ENCODE results near the gene SERTAD4. TPM values are rescaled to one million over a fixed set of nuclear protein-coding genes. Genes with fewer than 3 reads are reported as not detected.
A peak's percentile ranks its signal among the peaks of the same experiment; 100 is the strongest.

The SERTAD4 gene
- total and polyA plus RNA-seq, 2 of the 8 experiments (the other 6 are each of a cell fraction or from before 2014, with no cell fraction given): 0.54 to 3.2 TPM

- Histone ChIP-seq H3K79me2 (ENCODE audit: control insufficient read depth in 1 of 2, insufficient read depth in 2 of 2, low read length in 2 of 2) (no peaks in the 10 kb centered on the region), H3K23ac (ENCODE audit: insufficient read length) (no peak overlapping the region), H3K9me3 (ENCODE audit: insufficient read depth in 2 of 2, low read depth in 1 of 2, low read length in 1 of 2) (no peaks in the 10 kb centered on the region), H2BK120ac (replicated peaks; ENCODE audit: low read depth, low read length) (peak overlapping the region; percentile 18), H3K9ac (replicated peaks in 1 of 4; ENCODE audit: extremely low read depth in 1 of 4, low read depth in 3 of 4, low read length in 3 of 4) (peak overlapping the region in 1 of 4 experiments; percentile 54; a peak in 1 of 7 replicates), H4K20me1 (replicated peaks in 1 of 2; ENCODE audit: control insufficient read depth in 1 of 2, insufficient read depth in 2 of 2, low read length in 2 of 2) (no peaks in the 10 kb centered on the region), H4K91ac (replicated peaks; ENCODE audit: insufficient read length, low read length) (peak overlapping the region; percentile 71), H3K4me2 (ENCODE audit: insufficient read depth in 1 of 2, low read depth in 2 of 2, low read length in 2 of 2) (peak overlapping the region; percentile 98 to 99), H3K4ac (replicated peaks; ENCODE audit: insufficient read length, low read depth, low read length) (no peak overlapping the region), H2BK5ac (ENCODE audit: low read depth, low read length) (0 out of 2 replicates have a peak overlapping the region, but pooled peaks have one; percentile 98), H4K8ac (ENCODE audit: extremely low read depth, insufficient read depth, low read length) (0 out of 2 replicates have a peak overlapping the region, but pooled peaks have one; percentile 5), H2AK5ac (ENCODE audit: low read depth, low read length) (no peak overlapping the region), H4K5ac (ENCODE audit: insufficient read length, low read depth, low read length) (peak overlapping the region; percentile 55), H3K27me3 (replicated peaks in 1 of 4; ENCODE audit: control insufficient read depth in 3 of 4, extremely low read depth in 1 of 4, insufficient read depth in 3 of 4, low read length in 3 of 4) (peaks cover 0 to 22% (median 17%) of the 10 kb centered on the region in 4 experiments; a peak in 6 of 7 replicates), H3K27ac (ENCODE audit: low read depth, low read length) (no peak overlapping the region), H3K56ac (replicated peaks; ENCODE audit: insufficient read length, low read depth, low read length) (peak overlapping the region; percentile 74), H2BK12ac (ENCODE audit: low read depth, low read length) (peak overlapping the region; percentile 62; the same call in 1 of the 2 replicates), H2AFZ (ENCODE audit: low read length) (no peak overlapping the region), H3K79me1 (ENCODE audit: low read depth, low read length) (no peaks in the 10 kb centered on the region), H3K36me3 (ENCODE audit: control insufficient read depth in 2 of 4, insufficient read depth in 4 of 4, low read length in 3 of 4) (no peaks in the 10 kb centered on the region), H3K14ac (ENCODE audit: insufficient read length) (no peak overlapping the region), H2BK20ac (ENCODE audit: low read length) (peak overlapping the region; percentile 49; the same call in 1 of the 2 replicates), H3K4me3 (ENCODE audit: extremely low read depth in 1 of 4, insufficient read depth in 2 of 4, low read depth in 3 of 4, low read length in 4 of 4) (peak overlapping the region; percentile 62 to 67 (median 66)), H3K23me2 (ENCODE audit: low read depth, low read length) (peaks cover 12% of the 10 kb centered on the region), H3K4me1 (replicated peaks in 1 of 4; ENCODE audit: control insufficient read depth in 3 of 4, insufficient read depth in 4 of 4, low read length in 3 of 4) (peaks cover 0 to 17% (median 11%) of the 10 kb centered on the region in 4 experiments; a peak in 5 of 7 replicates), H3K18ac (ENCODE audit: extremely low read depth, low read length) (peak overlapping the region; percentile 85; the same call in 1 of the 2 replicates), H2BK15ac (ENCODE audit: low read length) (no peak overlapping the region)
- no peak for FAIRE-seq
- CTCF ChIA-PET (ENCODE audit: partially characterized antibody): interaction anchor here (0.8 to 8.5 kb wide), 3 partner anchors 10 to 17 kb away, joined by 5 to 74 read pairs (median 8); no protein-coding TSS in a partner anchor
- DNase-seq (ENCODE audit: low read depth in 1 of 2, low spot score in 2 of 2): peak; percentile 83 to 86
- POLR2A ChIA-PET (ENCODE audit: partially characterized antibody): interaction anchor here (1.3 to 4.9 kb wide), 9 partner anchors 11 to 123 kb away, joined by 4 to 40 read pairs (median 24); partner anchors contain the start of gene SERTAD4
- 0% methylated on average over 21 of the region's 37 CpGs; no CpG with 5 or more reads in 1 of the 2 experiments for WGBS, 2 experiments (ENCODE audit: extremely low coverage in 1 of 2, insufficient coverage in 1 of 2, insufficient read length in 1 of 2, insufficient replicate concordance in 2 of 2, low coverage in 1 of 2, low lambda C conversion rate in 2 of 2, missing lambda C conversion rate in 1 of 2)
- TF ChIP-seq TAF7 (optimal IDR thresholded peaks at IDR 0.05; ENCODE audit: borderline replicate concordance, low read depth, low read length) (no peak), POLR2AphosphoS5 (IDR thresholded peaks at IDR 0.05; ENCODE audit: low read depth, low read length) (no peak), BRCA1 (IDR thresholded peaks at IDR 0.05; ENCODE audit: low read depth, low read length) (no peak), RXRA (IDR thresholded peaks at IDR 0.05; ENCODE audit: insufficient read depth, low read depth, low read length) (no peak), SIX5 (IDR thresholded peaks at IDR 0.05; ENCODE audit: low read depth, low read length) (no peak), ASH2L (IDR thresholded peaks at IDR 0.05; ENCODE audit: low read length) (peak; percentile 59), SAP30 (IDR thresholded peaks at IDR 0.05; ENCODE audit: insufficient read depth, insufficient replicate concordance, low read length) (no peak), TBP (IDR thresholded peaks at IDR 0.05; ENCODE audit: low read depth, low read length) (no peak), SP4 (IDR thresholded peaks at IDR 0.05; ENCODE audit: low read length) (no peak), CHD2 (IDR thresholded peaks at IDR 0.05; ENCODE audit: low read length) (no peak), EGR1 (IDR thresholded peaks at IDR 0.05; ENCODE audit: borderline replicate concordance, low read depth, low read length) (peak; percentile 50; the same call in 1 of the 2 replicates), ZNF274 (IDR thresholded peaks at IDR 0.05; ENCODE audit: borderline replicate concordance, extremely low read depth, low read length) (no peak), YY1 (IDR thresholded peaks at IDR 0.05; ENCODE audit: low read depth, low read length) (peak; percentile 67)
Measured at GRCh38 chr1:210250998-210251679, 18.5 kb downstream of the SERTAD4 start.

All from H1 (cell line).